ENCODE results near the gene DNM2.

Gene DNM2

GRCh38 chr19:10690341-10690781 lies 27.5 kb upstream of the DNM2 start:
- in situ Hi-C loops (cut with HindIII; ENCODE audit: low sequenced_read_pairs): no loop called here
- no peak for TF ChIP-seq CTCF (IDR thresholded peaks at IDR 0.05; ENCODE audit: low read depth, low read length, missing control alignments)
- no peak overlapping the region for H3K4me3 ChIP-seq (ENCODE audit: low read depth, low read length)
- no peak for DNase-seq (ENCODE audit: low read depth)

DNA sequence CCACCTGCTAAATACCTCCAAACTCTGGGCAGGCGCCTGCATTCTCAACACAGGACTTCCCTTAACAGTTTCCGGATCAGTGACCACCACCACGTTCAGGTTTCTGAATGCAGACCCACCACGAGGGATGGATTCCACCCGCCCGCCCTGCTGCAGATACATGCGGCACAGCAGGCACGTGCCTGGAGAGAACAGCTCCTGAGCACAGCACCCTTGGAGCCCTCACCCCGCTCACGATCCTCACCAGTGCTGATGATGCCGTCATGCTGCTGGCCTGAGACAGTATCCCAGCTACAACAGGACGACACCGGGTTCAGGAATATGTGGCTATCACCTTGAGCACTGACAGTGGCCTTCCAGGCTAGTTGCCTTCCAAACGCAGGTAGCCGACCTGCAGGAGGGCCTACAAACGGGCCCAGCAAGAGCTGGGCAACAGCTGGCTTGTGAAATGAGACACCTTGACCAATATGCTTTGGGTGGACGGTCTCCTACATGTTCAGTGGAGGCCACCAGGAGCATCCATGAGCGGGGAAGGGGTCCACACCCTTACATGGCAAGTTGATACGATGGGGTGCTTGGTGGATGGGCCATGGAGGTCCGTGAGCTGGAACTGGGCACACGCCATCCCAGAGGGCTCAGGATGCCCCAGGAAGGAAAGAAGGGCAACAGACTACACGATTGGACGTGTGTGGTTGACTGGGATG lies 26.5 kb upstream of the DNM2 start:
- DNase-seq (ENCODE audit: low read depth): no peak
- no peak for TF ChIP-seq CTCF (IDR thresholded peaks at IDR 0.05; ENCODE audit: low read depth, low read length, missing control alignments)
- in situ Hi-C loops (cut with HindIII; ENCODE audit: low sequenced_read_pairs): no loop called here

DNA sequence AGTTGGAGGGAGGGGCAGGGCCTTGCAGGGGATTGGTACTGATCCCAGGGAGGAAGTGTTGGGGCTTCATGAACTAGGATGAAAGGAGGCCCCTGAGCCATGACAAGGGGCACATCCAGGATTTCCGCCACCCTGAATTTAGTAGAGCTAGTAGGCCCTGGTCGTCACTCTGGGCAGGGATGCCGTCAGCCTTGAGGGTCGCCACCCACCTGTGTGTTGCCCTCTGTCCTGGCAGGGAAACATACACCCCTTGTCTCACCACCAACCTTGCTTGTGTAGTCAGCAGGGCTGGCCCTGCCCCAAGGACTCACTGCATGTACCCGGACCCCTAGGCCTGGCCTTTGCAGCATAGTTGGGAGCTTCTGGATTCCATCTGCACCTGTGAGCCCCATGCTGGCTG lies 26.0 kb upstream of the DNM2 start:
- no peak for TF ChIP-seq CTCF (IDR thresholded peaks at IDR 0.05; ENCODE audit: low read depth, low read length, missing control alignments)
- no peak overlapping the region for H3K4me3 ChIP-seq (ENCODE audit: low read depth, low read length)
- no peak for DNase-seq (ENCODE audit: low read depth)
- in situ Hi-C loops (cut with HindIII; ENCODE audit: low sequenced_read_pairs): no loop called here

More for the DNA sequence above, 26.5 kb upstream of the DNM2 start:
- H3K4me3 ChIP-seq (ENCODE audit: low read depth, low read length): no peak overlapping the region

GRCh38 chr19:10692673-10693264 lies 25.1 kb upstream of the DNM2 start:
- TF ChIP-seq CTCF (IDR thresholded peaks at IDR 0.05; ENCODE audit: low read depth, low read length, missing control alignments): no peak
- in situ Hi-C loops (cut with HindIII; ENCODE audit: low sequenced_read_pairs): no loop called here
- H3K4me3 ChIP-seq (ENCODE audit: low read depth, low read length): no peak overlapping the region
- no peak for DNase-seq (ENCODE audit: low read depth)

DNA sequence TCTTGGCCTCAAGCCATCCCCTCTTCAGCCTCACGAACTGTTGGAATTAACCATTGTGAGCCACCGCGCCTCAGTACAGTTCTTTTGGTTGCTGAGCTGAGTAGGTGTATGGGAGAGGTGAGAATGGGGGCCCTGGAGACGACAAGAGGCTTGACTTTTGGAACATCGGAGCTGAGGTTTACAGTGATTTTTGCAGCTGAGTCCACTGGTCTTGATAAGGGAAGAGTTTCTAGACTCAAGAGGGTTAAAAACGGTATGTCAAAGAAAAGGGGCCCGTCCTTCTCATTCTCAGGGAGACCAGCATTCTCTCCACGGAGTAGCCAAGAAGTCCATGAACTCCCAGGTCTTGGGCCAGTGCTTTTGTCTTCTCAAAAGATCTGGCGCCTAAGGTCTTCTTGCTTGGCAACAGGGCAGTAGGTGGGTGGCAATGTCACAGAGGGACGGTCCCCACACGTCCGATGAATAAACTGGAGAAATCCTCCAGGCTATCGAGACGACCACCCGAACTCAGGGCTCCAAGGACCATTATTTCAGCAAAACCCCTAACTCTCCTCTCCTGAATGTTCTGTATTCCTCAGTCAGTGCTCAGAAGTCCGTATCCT lies 23.1 kb upstream of the DNM2 start:
- DNase-seq (ENCODE audit: low read depth): no peak
- TF ChIP-seq CTCF (IDR thresholded peaks at IDR 0.05; ENCODE audit: low read depth, low read length, missing control alignments): no peak
- no peak overlapping the region for H3K4me3 ChIP-seq (ENCODE audit: low read depth, low read length)
- in situ Hi-C loops (cut with HindIII; ENCODE audit: low sequenced_read_pairs): no loop called here

GRCh38 chr19:10695401-10696398 lies 22.2 kb upstream of the DNM2 start:
- no peak for TF ChIP-seq CTCF (IDR thresholded peaks at IDR 0.05; ENCODE audit: low read depth, low read length, missing control alignments)
- DNase-seq (ENCODE audit: low read depth): peak; percentile 80
- H3K4me3 ChIP-seq (ENCODE audit: low read depth, low read length): peak overlapping the region; percentile 21
- in situ Hi-C loops (cut with HindIII; ENCODE audit: low sequenced_read_pairs): no loop called here

Data from astrocyte of the cerebellum (primary cell).